Endothelial cell of umbilical vein (primary cell): ENCODE results near the gene AP3M1. TPM values are rescaled to one million over a fixed set of nuclear protein-coding genes. Genes with fewer than 3 reads are reported as not detected.

Experiments
- BruUV-seq: library from RNA; stranded (reverse); fragments of 400-500 nt; replicated peaks from 2 replicates; lab custom pipeline; 2021; lab: Mats Ljungman, UMichigan
- CTCF ChIA-PET: fragments of 300-600, 350-600 bp; sonication (Branson Sonifier 250); formaldehyde crosslinking; loops from one replicate; lab custom pipeline; 2021; ENCODE audit warnings: antibody characterized with exemption, inconsistent platforms; lab: Charles Lee
- POLR2A ChIA-PET: fragments of 300-600, 350-600 bp; sonication (Branson Sonifier 250); formaldehyde crosslinking; loops from one replicate; lab custom pipeline; 2021; ENCODE audit warnings: antibody characterized with exemption, inconsistent platforms; lab: Charles Lee
- DNase-seq: peaks from one replicate; pipeline ENCODE4 v3.0.0-alpha.2; 2011; ENCODE audit warnings: low read depth, low spot score
- FAIRE-seq: peaks from 2 replicates; lab custom pipeline; 2011; peaks lifted over from hg19 to GRCh38; lab: Jason Lieb, UNC
- H2AFZ ChIP-seq: 2 replicates; pipeline ENCODE4 v1.6.0; 2012; ENCODE audit warnings: low read depth, low read length, control low read depth, inconsistent platforms
- H3K27ac ChIP-seq: 2 replicates; pipeline ENCODE4 v1.5.1; 2011; ENCODE audit warnings: low read depth, mild to moderate bottlenecking, control low read depth, low read length, moderate library complexity; ENCODE audit not compliant: insufficient read depth
- H3K27me3 ChIP-seq, 2 experiments: 2 replicates each; pipeline versions ENCODE4 v1.6.0 to v1.6.1; 2011; ENCODE audit warnings: low read length in 2 of 2, mixed read lengths in 1 of 2; ENCODE audit not compliant: control insufficient read depth in 2 of 2, insufficient read depth in 2 of 2
- H3K36me3 ChIP-seq, 2 experiments: 2 replicates in 1 of 2; 3 replicates in 1 of 2; pipeline ENCODE4 v1.5.1; 2011; ENCODE audit warnings: low read length in 2 of 2, mild to moderate bottlenecking in 1 of 2, moderate library complexity in 1 of 2; ENCODE audit not compliant: control insufficient read depth in 2 of 2, insufficient read depth in 2 of 2; ENCODE audit errors: extremely low read depth in 1 of 2
- H3K4me1 ChIP-seq: 3 replicates; pipeline ENCODE4 v1.5.1; 2011; ENCODE audit warnings: mild to moderate bottlenecking, low read length; ENCODE audit not compliant: control insufficient read depth, insufficient read depth; ENCODE audit errors: extremely low read depth
- H3K4me2 ChIP-seq: 2 replicates; pipeline ENCODE4 v1.6.1; 2011; ENCODE audit warnings: low read length, control low read depth, mixed read lengths; ENCODE audit not compliant: insufficient read depth
- H3K4me3 ChIP-seq, 3 experiments: fragments of 200-600 bp in 1 of 3; sonication (generic), shearing (Covaris generic) in 1 of 3; replicated peaks in 1 of 3; 2 replicates each; pipeline ENCODE4 v1.5.1; 2011 to 2016; ENCODE audit warnings: control low read depth in 3 of 3, low read length in 3 of 3, mild to moderate bottlenecking in 2 of 3, inconsistent platforms in 1 of 3, low read depth in 1 of 3, moderate library complexity in 1 of 3; ENCODE audit not compliant: insufficient read depth in 1 of 3
- H3K79me2 ChIP-seq: 2 replicates; pipeline ENCODE4 v1.6.0; 2012; ENCODE audit warnings: low read length, inconsistent platforms; ENCODE audit not compliant: control insufficient read depth, insufficient read depth
- H3K9ac ChIP-seq: replicated peaks from 2 replicates; pipeline ENCODE3; 2011; ENCODE audit warnings: low read length, control low read depth; ENCODE audit not compliant: insufficient read depth; ENCODE audit errors: extremely low read depth
- H3K9me1 ChIP-seq: replicated peaks from 3 replicates; pipeline ENCODE4 v1.6.0; 2011; ENCODE audit warnings: mild to moderate bottlenecking, low read length; ENCODE audit not compliant: control insufficient read depth, insufficient read depth; ENCODE audit errors: extremely low read depth
- H3K9me3 ChIP-seq: replicated peaks from 2 replicates; pipeline ENCODE4 v1.5.1; 2012; ENCODE audit warnings: low read length, inconsistent platforms; ENCODE audit not compliant: control insufficient read depth, insufficient read depth
- H4K20me1 ChIP-seq: replicated peaks from 2 replicates; pipeline ENCODE3; 2011; ENCODE audit warnings: mild to moderate bottlenecking, low read length; ENCODE audit not compliant: control insufficient read depth, insufficient read depth; ENCODE audit errors: extremely low read depth
- CTCF ChIP-seq, 2 donors: IDR thresholded peaks; 1 replicate in 1 of 2; 2 replicates in 1 of 2; pipeline ENCODE4 v1.5.1; 2011; ENCODE audit warnings: low read length in 2 of 2, mild to moderate bottlenecking in 2 of 2, moderate library complexity in 2 of 2, control low read depth in 1 of 2, inconsistent platforms in 1 of 2, low read depth in 1 of 2; ENCODE audit not compliant: insufficient read depth in 1 of 2; ENCODE audit errors: extremely low read depth in 1 of 2
- EZH2 ChIP-seq: IDR thresholded peaks from 2 replicates; pipeline ENCODE4 v1.6.1; 2012; ENCODE audit warnings: borderline replicate concordance, low read depth, mild to moderate bottlenecking, moderate library complexity, low read length, inconsistent platforms; ENCODE audit not compliant: severe bottlenecking
- FOS ChIP-seq: IDR thresholded peaks from 2 replicates; pipeline ENCODE4 v1.6.1; 2011; ENCODE audit warnings: mild to moderate bottlenecking, low read length, moderate library complexity, borderline replicate concordance; ENCODE audit not compliant: insufficient read depth
- JUN ChIP-seq: IDR thresholded peaks from 2 replicates; pipeline ENCODE4 v1.6.1; 2011; ENCODE audit warnings: borderline replicate concordance, low read depth; ENCODE audit not compliant: insufficient read length, insufficient read depth
- MAX ChIP-seq: IDR thresholded peaks from 2 replicates; pipeline ENCODE4 v1.6.1; 2011; ENCODE audit not compliant: insufficient read depth, insufficient read length
- MYC ChIP-seq: IDR thresholded peaks from one replicate; pipeline ENCODE4 v1.6.1; 2011; ENCODE audit warnings: mild to moderate bottlenecking, low read depth, low read length
- POLR2A ChIP-seq: IDR thresholded peaks from 2 replicates; pipeline ENCODE4 v1.6.1; 2012; ENCODE audit warnings: low read depth, mild to moderate bottlenecking, control low read depth, low read length
- POLR2AphosphoS5 ChIP-seq: IDR thresholded peaks from 2 replicates; pipeline ENCODE4 v1.6.1; 2012; ENCODE audit warnings: low read depth, mild to moderate bottlenecking, control low read depth, low read length, moderate library complexity; ENCODE audit not compliant: insufficient read depth
- dilution Hi-C: fragments of 300-500 bp; cut with MboI; formaldehyde crosslinking; loops from one replicate; pipeline ENCODE4 v1.15.0; 2019; ENCODE audit warnings: low sequenced_read_pairs; ENCODE audit not compliant: extremely low pct_ligation_motif_present
- intact Hi-C: fragments of 100-400 bp; cut with micrococcal nuclease; formaldehyde crosslinking; loops from one replicate; pipeline ENCODE4 v1.10.0; 2022
- polyA plus RNA-seq, 4 experiments: library from polyadenylated mRNA; depleted of rRNA in 3 of 4; stranded (reverse) in 3 of 4; unstranded in 1 of 4; fragments of >200 nt; gene quantifications; 2 replicates each; pipeline versions ENCODE4 v1.2.1 to v1.2.3, GENCODE V29; 2011 to 2012; ENCODE audit warnings: missing spikeins in 1 of 4
- total RNA-seq: library from RNA; stranded (reverse); gene quantifications from 2 replicates; pipeline ENCODE4 v1.2.3, GENCODE V29; 2021

AP3M1 gene
- total and polyA plus RNA-seq, 2 donors (not counting 3 experiments of a cell fraction or from before 2014, with no cell fraction given): 34.0 to 58.8 TPM

GRCh38 chr10:74164716-74165529 is 14.3 kb upstream of the AP3M1 start:
- Histone ChIP-seq H3K4me2 (peak overlapping the region; percentile 30), H3K9me1 (no peaks in the 10 kb centered on the region), H3K9me3 (no peaks in the 10 kb centered on the region), H2AFZ (no peak overlapping the region), H3K27ac (peak overlapping the region; percentile 40), H3K4me1 (peaks cover 21% of the 10 kb centered on the region), H3K27me3 (no peaks in the 10 kb centered on the region), H3K36me3 (no peaks in the 10 kb centered on the region), H3K79me2 (peaks cover 4% of the 10 kb centered on the region), H4K20me1 (no peaks in the 10 kb centered on the region), H3K4me3 (no peak overlapping the region), H3K9ac (no peak overlapping the region)
- ChIA-PET CTCF (interaction anchor here (0.8 to 1.7 kb wide), 8 partner anchors 8 to 70 kb away, joined by 3 to 7 read pairs (median 6); partner anchors contain the start of genes ADK and AP3M1), POLR2A (interaction anchor here (0.6 to 1.8 kb wide), 2 partner anchors 12 to 66 kb away, joined by 3 to 5 read pairs; no protein-coding TSS in a partner anchor)
- DNase-seq (peak; percentile 9), FAIRE-seq (peak; percentile 24)
- TF ChIP-seq JUN: no peak
- no peak for TF ChIP-seq MYC
- no peak for TF ChIP-seq MAX
- intact Hi-C loops: no loop called here
- dilution Hi-C loops: no loop called here
- no TSS peak for BruUV-seq

GRCh38 chr10:74163319-74164068 is 12.9 kb upstream of the AP3M1 start:
- CTCF ChIA-PET: interaction anchor here (0.6 to 1.2 kb wide), 3 partner anchors 71 to 213 kb away, joined by 3 read pairs; no protein-coding TSS in a partner anchor
- Histone ChIP-seq H3K9me1 (no peaks in the 10 kb centered on the region), H3K27me3 (no peaks in the 10 kb centered on the region), H4K20me1 (no peaks in the 10 kb centered on the region), H3K9ac (no peak overlapping the region), H3K9me3 (no peaks in the 10 kb centered on the region), H3K27ac (no peak overlapping the region), H3K4me2 (peak overlapping the region; percentile 12), H3K4me1 (peaks cover 21% of the 10 kb centered on the region), H3K4me3 (no peak overlapping the region), H3K36me3 (no peaks in the 10 kb centered on the region), H3K79me2 (peaks cover 4% of the 10 kb centered on the region), H2AFZ (no peak overlapping the region)
- no TSS peak for BruUV-seq
- DNase-seq (peak; percentile 15), FAIRE-seq (no peak)
- intact Hi-C loops: no loop called here
- dilution Hi-C loops: no loop called here
- TF ChIP-seq CTCF (IDR thresholded peaks at IDR 0.05; ENCODE audit: extremely low read depth in 1 of 2, insufficient read depth in 1 of 2, low read depth in 1 of 2, low read length in 2 of 2) (no peak), MAX (no peak), JUN (no peak), EZH2 (no peak), FOS (no peak), MYC (no peak), POLR2A (no peak), POLR2AphosphoS5 (no peak)
- POLR2A ChIA-PET: no interaction called here
